Breast epithelium (tissue), 3 donors: ENCODE data around the gene ALOX5.

Experiments
- CTCF ChIP-seq, 3 donors: fragments of 450-650 bp; IDR thresholded peaks; one replicate each; pipeline ENCODE4 v1.5.1; 2016 to 2017; ENCODE audit warnings: antibody characterized with exemption in 3 of 3, mild to moderate bottlenecking in 3 of 3, moderate library complexity in 3 of 3
- POLR2A ChIP-seq: fragments of 450-650 bp; IDR thresholded peaks from one replicate; pipeline ENCODE4 v1.6.1; 2016; ENCODE audit warnings: antibody characterized with exemption, mild to moderate bottlenecking, moderate library complexity
- POLR2AphosphoS5 ChIP-seq, 3 donors: sonication (generic); formaldehyde crosslinking; IDR thresholded peaks; one replicate each; pipeline ENCODE4 v1.6.1; 2017; ENCODE audit warnings: antibody characterized with exemption in 3 of 3

- TF ChIP-seq CTCF (IDR thresholded peaks at IDR 0.05), result no peak
- TF ChIP-seq POLR2A, result no peak
- TF ChIP-seq POLR2AphosphoS5 (IDR thresholded peaks at IDR 0.05), result no peak
These were observed 58.1 kb downstream of the ALOX5 start for GRCh38 chr10:45432113-45432512.
